Tibial nerve (tissue), 4 donors: Measurements from ENCODE around the gene BEST2.

ENCODE experiments used
- CTCF ChIP-seq, 5 experiments: fragments of 200-600 bp in 3 of 5; fragments of 450-650 bp in 2 of 5; sonication (generic) in 3 of 5; IDR thresholded peaks; one replicate each; pipeline ENCODE4 v1.5.1; 2016 to 2019; ENCODE audit warnings: antibody characterized with exemption in 5 of 5, mild to moderate bottlenecking in 3 of 5, moderate library complexity in 2 of 5
- EP300 ChIP-seq, 2 donors: sonication (generic); formaldehyde crosslinking; IDR thresholded peaks; one replicate each; pipeline ENCODE4 v1.6.1; 2017; ENCODE audit warnings: antibody characterized with exemption in 2 of 2, mild to moderate bottlenecking in 1 of 2
- POLR2A ChIP-seq, 2 donors: fragments of 450-650 bp; IDR thresholded peaks; one replicate each; pipeline ENCODE4 v1.6.1; 2017; ENCODE audit warnings: antibody characterized with exemption in 2 of 2, mild to moderate bottlenecking in 2 of 2, moderate library complexity in 2 of 2

- TF ChIP-seq CTCF (IDR thresholded peaks at IDR 0.05) (no peak), EP300 (IDR thresholded peaks at IDR 0.05) (no peak), POLR2A (IDR thresholded peaks at IDR 0.05) (no peak)
Measured at GRCh38 chr19:12800466-12800770, 48.8 kb downstream of the BEST2 start.
